Suprapubic skin (tissue), 3 donors: ENCODE measurements around the gene SLC36A3.

Experiments used
- EP300 ChIP-seq: sonication (generic); formaldehyde crosslinking; IDR thresholded peaks from one replicate; pipeline ENCODE4 v1.6.1; 2017; ENCODE audit warnings: antibody characterized with exemption
- POLR2A ChIP-seq, 2 donors: fragments of 450-650 bp; IDR thresholded peaks; one replicate each; pipeline ENCODE4 v1.6.1; 2017; ENCODE audit warnings: antibody characterized with exemption in 2 of 2, mild to moderate bottlenecking in 2 of 2, moderate library complexity in 2 of 2
- TF ChIP-seq, protein P1 (sequence below), 2 donors: fragments of 200-600 bp in 1 of 2; fragments of 450-650 bp in 1 of 2; sonication (generic) in 1 of 2; IDR thresholded peaks; one replicate each; pipeline ENCODE4 v1.5.1; 2016 to 2019; ENCODE audit warnings: antibody characterized with exemption in 2 of 2, mild to moderate bottlenecking in 1 of 2, moderate library complexity in 1 of 2

DNA sequence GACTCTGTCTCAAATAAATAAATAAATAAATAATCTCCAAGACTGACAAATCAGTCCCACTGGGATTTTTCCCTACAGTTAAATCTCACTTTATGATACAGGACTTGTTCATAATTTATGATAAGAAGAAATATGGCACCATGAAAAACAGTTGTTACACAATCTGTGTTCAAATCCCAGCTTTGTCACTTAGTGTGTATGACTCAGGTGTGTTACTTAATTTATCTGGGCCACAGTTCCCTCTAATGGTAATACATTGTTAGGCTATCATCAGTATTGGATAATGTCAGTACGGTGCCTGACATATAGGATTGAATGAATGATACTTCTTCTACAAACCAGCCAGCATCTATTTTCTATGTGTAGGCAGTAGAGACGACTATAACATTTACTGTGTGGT lies 23.1 kb downstream of the SLC36A3 start:
- TF ChIP-seq, protein P1, sequence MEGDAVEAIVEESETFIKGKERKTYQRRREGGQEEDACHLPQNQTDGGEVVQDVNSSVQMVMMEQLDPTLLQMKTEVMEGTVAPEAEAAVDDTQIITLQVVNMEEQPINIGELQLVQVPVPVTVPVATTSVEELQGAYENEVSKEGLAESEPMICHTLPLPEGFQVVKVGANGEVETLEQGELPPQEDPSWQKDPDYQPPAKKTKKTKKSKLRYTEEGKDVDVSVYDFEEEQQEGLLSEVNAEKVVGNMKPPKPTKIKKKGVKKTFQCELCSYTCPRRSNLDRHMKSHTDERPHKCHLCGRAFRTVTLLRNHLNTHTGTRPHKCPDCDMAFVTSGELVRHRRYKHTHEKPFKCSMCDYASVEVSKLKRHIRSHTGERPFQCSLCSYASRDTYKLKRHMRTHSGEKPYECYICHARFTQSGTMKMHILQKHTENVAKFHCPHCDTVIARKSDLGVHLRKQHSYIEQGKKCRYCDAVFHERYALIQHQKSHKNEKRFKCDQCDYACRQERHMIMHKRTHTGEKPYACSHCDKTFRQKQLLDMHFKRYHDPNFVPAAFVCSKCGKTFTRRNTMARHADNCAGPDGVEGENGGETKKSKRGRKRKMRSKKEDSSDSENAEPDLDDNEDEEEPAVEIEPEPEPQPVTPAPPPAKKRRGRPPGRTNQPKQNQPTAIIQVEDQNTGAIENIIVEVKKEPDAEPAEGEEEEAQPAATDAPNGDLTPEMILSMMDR (IDR thresholded peaks at IDR 0.05): no peak
- no peak for TF ChIP-seq POLR2A (IDR thresholded peaks at IDR 0.05)
- no peak for TF ChIP-seq EP300
